H1 (cell line): ENCODE results near the gene ZNF282. TPM values are rescaled to one million over a fixed set of nuclear protein-coding genes. Genes with fewer than 3 reads are reported as not detected.

ENCODE experiments used
- CTCF ChIA-PET: fragments of 300-600 bp; sonication (Branson Sonifier 250); formaldehyde crosslinking; loops from one replicate; lab custom pipeline; 2021; ENCODE audit not compliant: partially characterized antibody; lab: Charles Lee
- POLR2A ChIA-PET: fragments of 300-600 bp; sonication (Branson Sonifier 250); formaldehyde crosslinking; loops from one replicate; lab custom pipeline; 2021; ENCODE audit warnings: inconsistent platforms; ENCODE audit not compliant: partially characterized antibody; lab: Charles Lee
- DNase-seq, 2 experiments: peaks; one replicate each; pipeline versions ENCODE4 v3.0.0 to v3.0.0-alpha.2; 2010 to 2022; ENCODE audit warnings: low spot score in 2 of 2, low read depth in 1 of 2, mixed read lengths in 1 of 2
- FAIRE-seq: peaks from 2 replicates; lab custom pipeline; 2011; peaks lifted over from hg19 to GRCh38; lab: Jason Lieb, UNC
- H2AFZ ChIP-seq: 2 replicates; pipeline ENCODE4 v1.8.1; 2012; ENCODE audit warnings: low read length, inconsistent platforms
- H2AK5ac ChIP-seq: 2 replicates; pipeline ENCODE4 v1.6.1; 2013; ENCODE audit warnings: low read depth, low read length
- H2BK120ac ChIP-seq: replicated peaks from 2 replicates; pipeline ENCODE3; 2013; ENCODE audit warnings: low read depth, low read length, inconsistent platforms
- H2BK12ac ChIP-seq: 2 replicates; pipeline ENCODE4 v1.6.1; 2013; ENCODE audit warnings: low read depth, low read length
- H2BK15ac ChIP-seq: 2 replicates; pipeline ENCODE4 v1.6.1; 2013; ENCODE audit warnings: low read length
- H2BK20ac ChIP-seq: 2 replicates; pipeline ENCODE4 v1.6.1; 2013; ENCODE audit warnings: low read length
- H2BK5ac ChIP-seq: 2 replicates; pipeline ENCODE4 v1.6.1; 2013; ENCODE audit warnings: low read depth, low read length
- H3K14ac ChIP-seq: 2 replicates; pipeline ENCODE4 v1.6.1; 2013; ENCODE audit warnings: inconsistent platforms; ENCODE audit not compliant: insufficient read length
- H3K18ac ChIP-seq: 2 replicates; pipeline ENCODE4 v1.6.1; 2013; ENCODE audit warnings: low read length; ENCODE audit errors: extremely low read depth
- H3K23ac ChIP-seq: 2 replicates; pipeline ENCODE4 v1.6.1; 2013; ENCODE audit warnings: inconsistent platforms; ENCODE audit not compliant: insufficient read length
- H3K23me2 ChIP-seq: 2 replicates; pipeline ENCODE4 v1.6.1; 2013; ENCODE audit warnings: low read depth, low read length
- H3K27ac ChIP-seq: 2 replicates; pipeline ENCODE4 v1.6.1; 2011; ENCODE audit warnings: low read depth, low read length, inconsistent platforms
- H3K27me3 ChIP-seq, 4 experiments: replicated peaks in 1 of 4; 1 replicate in 1 of 4; 2 replicates in 3 of 4; pipeline versions ENCODE4 v1.6.1 to v1.8.1; 2011 to 2013; ENCODE audit warnings: low read length in 3 of 4, mild to moderate bottlenecking in 3 of 4, inconsistent platforms in 2 of 4, mixed read lengths in 2 of 4, moderate library complexity in 1 of 4; ENCODE audit not compliant: control insufficient read depth in 3 of 4, insufficient read depth in 3 of 4; ENCODE audit errors: extremely low read depth in 1 of 4
- H3K36me3 ChIP-seq, 4 experiments: 2 replicates each; pipeline versions ENCODE4 v1.6.1 to v1.8.1; 2011 to 2013; ENCODE audit warnings: mild to moderate bottlenecking in 4 of 4, low read length in 3 of 4, moderate library complexity in 2 of 4, control low read depth in 1 of 4, inconsistent platforms in 1 of 4; ENCODE audit not compliant: insufficient read depth in 4 of 4, control insufficient read depth in 2 of 4
- H3K4ac ChIP-seq: replicated peaks from 2 replicates; pipeline ENCODE3; 2013; ENCODE audit warnings: low read length, low read depth, mixed read lengths, inconsistent platforms; ENCODE audit not compliant: insufficient read length
- H3K4me1 ChIP-seq, 4 experiments: replicated peaks in 1 of 4; 1 replicate in 1 of 4; 2 replicates in 3 of 4; pipeline versions ENCODE4 v1.6.1 to v1.8.1; 2011 to 2013; ENCODE audit warnings: low read length in 3 of 4, inconsistent platforms in 2 of 4, mixed read lengths in 1 of 4; ENCODE audit not compliant: insufficient read depth in 4 of 4, control insufficient read depth in 3 of 4
- H3K4me2 ChIP-seq, 2 experiments: 2 replicates each; pipeline versions ENCODE4 v1.6.1 to v1.8.1; 2011 to 2013; ENCODE audit warnings: low read depth in 2 of 2, low read length in 2 of 2, control low read depth in 1 of 2, inconsistent platforms in 1 of 2, mild to moderate bottlenecking in 1 of 2; ENCODE audit not compliant: insufficient read depth in 1 of 2
- H3K4me3 ChIP-seq, 4 experiments: fragments of 200-600, 300-600 bp in 1 of 4; sonication (generic), shearing (Covaris generic), sonication (Bioruptor Twin) in 1 of 4; 2 replicates each; pipeline versions ENCODE4 v1.5.1 to v1.8.1; 2011 to 2016; ENCODE audit warnings: low read length in 4 of 4, low read depth in 3 of 4, control low read depth in 2 of 4, inconsistent platforms in 2 of 4, mild to moderate bottlenecking in 2 of 4, mixed read lengths in 1 of 4, moderate library complexity in 1 of 4; ENCODE audit not compliant: insufficient read depth in 2 of 4; ENCODE audit errors: extremely low read depth in 1 of 4
- H3K56ac ChIP-seq: replicated peaks from 2 replicates; pipeline ENCODE3; 2013; ENCODE audit warnings: low read depth, mild to moderate bottlenecking, mixed read lengths, low read length, inconsistent platforms; ENCODE audit not compliant: insufficient read length
- H3K79me1 ChIP-seq: 2 replicates; pipeline ENCODE4 v1.6.1; 2013; ENCODE audit warnings: low read depth, low read length, control low read depth
- H3K79me2 ChIP-seq, 2 experiments: 2 replicates each; pipeline versions ENCODE4 v1.6.1 to v1.8.1; 2012 to 2013; ENCODE audit warnings: low read length in 2 of 2, mild to moderate bottlenecking in 2 of 2, inconsistent platforms in 1 of 2; ENCODE audit not compliant: insufficient read depth in 2 of 2, control insufficient read depth in 1 of 2
- H3K9ac ChIP-seq, 4 experiments: replicated peaks in 1 of 4; 1 replicate in 1 of 4; 2 replicates in 3 of 4; pipeline versions ENCODE4 v1.6.1 to v1.8.1; 2011 to 2013; ENCODE audit warnings: low read depth in 3 of 4, low read length in 3 of 4, control low read depth in 2 of 4, mild to moderate bottlenecking in 2 of 4, moderate library complexity in 2 of 4, inconsistent platforms in 1 of 4; ENCODE audit errors: extremely low read depth in 1 of 4
- H3K9me3 ChIP-seq, 2 experiments: 2 replicates each; pipeline versions ENCODE4 v1.6.1 to v1.8.1; 2012 to 2013; ENCODE audit warnings: mild to moderate bottlenecking in 2 of 2, moderate library complexity in 2 of 2, control low read depth in 1 of 2, inconsistent platforms in 1 of 2, low read depth in 1 of 2, low read length in 1 of 2, mixed read lengths in 1 of 2; ENCODE audit not compliant: insufficient read depth in 2 of 2
- H4K20me1 ChIP-seq, 2 experiments: replicated peaks in 1 of 2; 2 replicates each; pipeline versions ENCODE3 to v1.8.1; 2011 to 2013; ENCODE audit warnings: inconsistent platforms in 2 of 2, low read length in 2 of 2, mild to moderate bottlenecking in 1 of 2; ENCODE audit not compliant: insufficient read depth in 2 of 2, control insufficient read depth in 1 of 2
- H4K5ac ChIP-seq: 2 replicates; pipeline ENCODE4 v1.6.1; 2013; ENCODE audit warnings: low read length, low read depth, mixed read lengths, inconsistent platforms; ENCODE audit not compliant: insufficient read length
- H4K8ac ChIP-seq: 2 replicates; pipeline ENCODE4 v1.8.0; 2013; ENCODE audit warnings: mild to moderate bottlenecking, moderate library complexity, low read length, inconsistent platforms; ENCODE audit not compliant: insufficient read depth; ENCODE audit errors: extremely low read depth
- H4K91ac ChIP-seq: replicated peaks from 2 replicates; pipeline ENCODE3; 2013; ENCODE audit warnings: low read length, mixed read lengths, inconsistent platforms; ENCODE audit not compliant: insufficient read length
- SIN3A ChIP-seq, 2 experiments: IDR thresholded peaks in 1 of 2; conservative IDR thresholded peaks in 1 of 2; 2 replicates each; pipeline ENCODE4 v1.6.1; 2011 to 2012; ENCODE audit warnings: low read length in 2 of 2, improper control_type of control experiment in 1 of 2, low read depth in 1 of 2, mild to moderate bottlenecking in 1 of 2
- TBP ChIP-seq: IDR thresholded peaks from 2 replicates; pipeline ENCODE4 v1.6.1; 2011; ENCODE audit warnings: low read depth, low read length, improper control_type of control experiment
- TEAD4 ChIP-seq: IDR thresholded peaks from 2 replicates; pipeline ENCODE4 v1.6.1; 2012; ENCODE audit warnings: low read depth, low read length, inconsistent platforms, mixed read lengths
- WGBS, 2 experiments: shearing (Covaris generic) in 1 of 2; methylation state at CpG; one replicate each; pipeline versions ENCODE4 v1.1.6 to v1.1.7; 2013 to 2015; ENCODE audit warnings: low lambda C conversion rate in 2 of 2, mixed read lengths in 2 of 2, inconsistent platforms in 1 of 2, low coverage in 1 of 2, missing lambda C conversion rate in 1 of 2; ENCODE audit not compliant: insufficient replicate concordance in 2 of 2, insufficient coverage in 1 of 2, insufficient read length in 1 of 2; ENCODE audit errors: extremely low coverage in 1 of 2, missing lambda C conversion rate in 1 of 2; 5-methylcytosine and 5-hydroxymethylcytosine counted together
- polyA plus RNA-seq, 7 experiments: library from polyadenylated mRNA; depleted of rRNA in 3 of 7; stranded (reverse) in 5 of 7; unstranded in 2 of 7; fragments of >200 nt in 5 of 7; fragments of 200-250 nt in 2 of 7; gene quantifications; 1 replicate in 5 of 7; 2 replicates in 1 of 7; 4 replicates in 1 of 7; pipeline versions ENCODE4 v1.2.1 to v1.2.3, GENCODE V29; 2011 to 2013; ENCODE audit warnings: missing spikeins in 2 of 7, mixed read lengths in 2 of 7
- total RNA-seq: library from RNA; stranded (reverse); fragmentation: NEBNext Ultra II Directional; extraction: Animal tissue kit (Norgen Biotek cat#: 25700); gene quantifications from 2 replicates; pipeline ENCODE4 v1.2.1, GENCODE V29; 2021
- TF ChIP-seq, protein P1 (sequence below): IDR thresholded peaks from 2 replicates; pipeline ENCODE4 v1.6.1; 2012; ENCODE audit warnings: inconsistent platforms
- TF ChIP-seq, protein P2 (sequence below): IDR thresholded peaks from 2 replicates; pipeline ENCODE4 v1.6.1; 2012; ENCODE audit warnings: inconsistent platforms

ZNF282 gene
- total and polyA plus RNA-seq, 2 of the 8 experiments (the other 6 are each of a cell fraction or from before 2014, with no cell fraction given) = 16.9 to 36.3 TPM

DNA sequence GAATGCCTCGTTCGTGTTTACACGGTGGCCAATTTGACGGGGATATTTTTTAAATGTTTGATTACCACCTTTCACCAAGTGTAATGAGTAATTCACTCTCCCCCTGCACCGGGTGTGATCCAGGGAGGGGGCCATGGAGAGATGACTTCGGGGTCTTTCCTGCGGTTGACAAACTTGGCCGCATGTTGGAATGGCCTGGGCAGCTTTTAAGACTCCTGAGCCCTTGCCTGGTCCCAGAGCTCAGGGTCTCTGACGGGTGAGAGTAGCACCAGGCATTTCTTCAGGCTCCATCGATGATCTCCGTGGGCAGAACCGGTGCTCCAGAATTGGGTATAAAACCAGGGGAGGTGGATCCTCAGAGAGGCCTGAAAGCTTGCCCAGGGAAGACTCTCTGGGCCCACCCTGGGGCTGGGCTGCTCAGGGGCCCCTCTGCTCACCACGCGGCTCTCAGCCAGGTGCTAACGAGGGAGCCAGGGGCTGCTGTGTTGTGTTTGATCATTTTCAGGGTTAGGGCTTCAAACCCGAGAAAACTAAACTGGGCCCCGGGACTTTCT lies 882 bp downstream of the ZNF282 start:
- 13% methylated on average over 17 of the region's 17 CpGs; no CpG with 5 or more reads in 1 of the 2 experiments for WGBS, 2 experiments
- H4K20me1 ChIP-seq = peaks cover 2 to 4% of the 10 kb centered on the region in 2 experiments
- peaks cover 8% of the 10 kb centered on the region for H3K79me1 ChIP-seq
- H3K27me3 ChIP-seq = no peaks in the 10 kb centered on the region
- H2BK20ac ChIP-seq = no peak overlapping the region
- H2BK5ac ChIP-seq = no peak overlapping the region
- no peak overlapping the region for H2BK15ac ChIP-seq
- peak overlapping the region; percentile 29 for H4K5ac ChIP-seq
- FAIRE-seq (no peak), DNase-seq (no peak)
- peak overlapping the region; percentile 19; the same call in 1 of the 2 replicates for H3K27ac ChIP-seq
- no peak overlapping the region for H2AK5ac ChIP-seq
- H3K23ac ChIP-seq = no peak overlapping the region
- peaks cover 0 to 5% (median 4%) of the 10 kb centered on the region in 4 experiments; a peak in 5 of 7 replicates for H3K4me1 ChIP-seq
- H2BK120ac ChIP-seq = no peak overlapping the region
- no peak overlapping the region for H2BK12ac ChIP-seq
- no peak overlapping the region for H4K91ac ChIP-seq
- no peak overlapping the region; the same call in 1 of the 2 replicates for H3K18ac ChIP-seq
- peaks cover 20 to 34% (median 26%) of the 10 kb centered on the region in 4 experiments for H3K36me3 ChIP-seq
- peaks cover 3 to 27% of the 10 kb centered on the region in 2 experiments; a peak in 3 of 4 replicates for H3K79me2 ChIP-seq
- H3K56ac ChIP-seq = no peak overlapping the region
- CTCF ChIA-PET = interaction anchor here (0.8 to 2.9 kb wide), 12 partner anchors 8 to 227 kb away, joined by 3 to 9 read pairs (median 5); no protein-coding TSS in a partner anchor
- H3K14ac ChIP-seq = no peak overlapping the region
- H3K9me3 ChIP-seq = no peaks in the 10 kb centered on the region
- POLR2A ChIA-PET = interaction anchor here (0.9 to 7.8 kb wide), 23 partner anchors 9 to 214 kb away, joined by 3 to 82 read pairs (median 5); partner anchors contain the start of genes ZNF398, ZNF425 and ZNF783
- no peak overlapping the region for H3K4ac ChIP-seq
- peaks cover 5% of the 10 kb centered on the region; the same call in 1 of the 2 replicates for H3K23me2 ChIP-seq
- H4K8ac ChIP-seq = no peak overlapping the region; the same call in 1 of the 2 replicates
- H3K4me3 ChIP-seq = peak overlapping the region; percentile 78 to 94 (median 88)
- peak overlapping the region; percentile 64 to 97 (median 92) for H3K9ac ChIP-seq
- no peak overlapping the region for H2AFZ ChIP-seq
- TF ChIP-seq SIN3A (conservative IDR thresholded peaks at IDR 0.05 in 1 of 2, IDR thresholded peaks at IDR 0.05 in 1 of 2; ENCODE audit: low read depth in 1 of 2, low read length in 2 of 2) = peak in 1 of 2 experiments; percentile 8; a peak in 1 of 4 replicates
- TF ChIP-seq, protein P1, sequence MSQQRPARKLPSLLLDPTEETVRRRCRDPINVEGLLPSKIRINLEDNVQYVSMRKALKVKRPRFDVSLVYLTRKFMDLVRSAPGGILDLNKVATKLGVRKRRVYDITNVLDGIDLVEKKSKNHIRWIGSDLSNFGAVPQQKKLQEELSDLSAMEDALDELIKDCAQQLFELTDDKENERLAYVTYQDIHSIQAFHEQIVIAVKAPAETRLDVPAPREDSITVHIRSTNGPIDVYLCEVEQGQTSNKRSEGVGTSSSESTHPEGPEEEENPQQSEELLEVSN = peak; percentile 52; the same call in 1 of the 2 replicates
- no peak for TF ChIP-seq TEAD4
- TF ChIP-seq TBP = 0 out of 2 replicates have a peak, but pooled peaks have one; percentile 10
- TF ChIP-seq, protein P2, sequence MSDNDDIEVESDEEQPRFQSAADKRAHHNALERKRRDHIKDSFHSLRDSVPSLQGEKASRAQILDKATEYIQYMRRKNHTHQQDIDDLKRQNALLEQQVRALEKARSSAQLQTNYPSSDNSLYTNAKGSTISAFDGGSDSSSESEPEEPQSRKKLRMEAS = 0 out of 2 replicates have a peak, but pooled peaks have one; percentile 38
- peak overlapping the region; percentile 89 to 91 for H3K4me2 ChIP-seq
